AG09309 (cell line): ENCODE results near the gene COG1.
A peak's percentile ranks its signal among the peaks of the same experiment; 100 is the strongest.
"Not testable (repeated sequence)": the region's sequence is repeated elsewhere in the genome, so short reads cannot be mapped to it uniquely, and the experiment has no call there.

Experiments used
- DNase-seq: peaks from one replicate; pipeline ENCODE4 v3.0.0-alpha.2; 2010; ENCODE audit warnings: low read depth
- H3K4me3 ChIP-seq: 2 replicates; pipeline ENCODE4 v1.5.1; 2011; ENCODE audit warnings: mild to moderate bottlenecking, low read depth, low read length, moderate library complexity; ENCODE audit not compliant: control insufficient read depth
- TF ChIP-seq, protein P1 (sequence below): IDR thresholded peaks from 2 replicates; pipeline ENCODE4 v1.5.1; 2011; ENCODE audit warnings: mild to moderate bottlenecking, low read depth, low read length, inconsistent platforms; ENCODE audit not compliant: insufficient read depth, control insufficient read depth; ENCODE audit errors: missing control alignments

Gene COG1, protein sequence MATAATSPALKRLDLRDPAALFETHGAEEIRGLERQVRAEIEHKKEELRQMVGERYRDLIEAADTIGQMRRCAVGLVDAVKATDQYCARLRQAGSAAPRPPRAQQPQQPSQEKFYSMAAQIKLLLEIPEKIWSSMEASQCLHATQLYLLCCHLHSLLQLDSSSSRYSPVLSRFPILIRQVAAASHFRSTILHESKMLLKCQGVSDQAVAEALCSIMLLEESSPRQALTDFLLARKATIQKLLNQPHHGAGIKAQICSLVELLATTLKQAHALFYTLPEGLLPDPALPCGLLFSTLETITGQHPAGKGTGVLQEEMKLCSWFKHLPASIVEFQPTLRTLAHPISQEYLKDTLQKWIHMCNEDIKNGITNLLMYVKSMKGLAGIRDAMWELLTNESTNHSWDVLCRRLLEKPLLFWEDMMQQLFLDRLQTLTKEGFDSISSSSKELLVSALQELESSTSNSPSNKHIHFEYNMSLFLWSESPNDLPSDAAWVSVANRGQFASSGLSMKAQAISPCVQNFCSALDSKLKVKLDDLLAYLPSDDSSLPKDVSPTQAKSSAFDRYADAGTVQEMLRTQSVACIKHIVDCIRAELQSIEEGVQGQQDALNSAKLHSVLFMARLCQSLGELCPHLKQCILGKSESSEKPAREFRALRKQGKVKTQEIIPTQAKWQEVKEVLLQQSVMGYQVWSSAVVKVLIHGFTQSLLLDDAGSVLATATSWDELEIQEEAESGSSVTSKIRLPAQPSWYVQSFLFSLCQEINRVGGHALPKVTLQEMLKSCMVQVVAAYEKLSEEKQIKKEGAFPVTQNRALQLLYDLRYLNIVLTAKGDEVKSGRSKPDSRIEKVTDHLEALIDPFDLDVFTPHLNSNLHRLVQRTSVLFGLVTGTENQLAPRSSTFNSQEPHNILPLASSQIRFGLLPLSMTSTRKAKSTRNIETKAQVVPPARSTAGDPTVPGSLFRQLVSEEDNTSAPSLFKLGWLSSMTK

DNA sequence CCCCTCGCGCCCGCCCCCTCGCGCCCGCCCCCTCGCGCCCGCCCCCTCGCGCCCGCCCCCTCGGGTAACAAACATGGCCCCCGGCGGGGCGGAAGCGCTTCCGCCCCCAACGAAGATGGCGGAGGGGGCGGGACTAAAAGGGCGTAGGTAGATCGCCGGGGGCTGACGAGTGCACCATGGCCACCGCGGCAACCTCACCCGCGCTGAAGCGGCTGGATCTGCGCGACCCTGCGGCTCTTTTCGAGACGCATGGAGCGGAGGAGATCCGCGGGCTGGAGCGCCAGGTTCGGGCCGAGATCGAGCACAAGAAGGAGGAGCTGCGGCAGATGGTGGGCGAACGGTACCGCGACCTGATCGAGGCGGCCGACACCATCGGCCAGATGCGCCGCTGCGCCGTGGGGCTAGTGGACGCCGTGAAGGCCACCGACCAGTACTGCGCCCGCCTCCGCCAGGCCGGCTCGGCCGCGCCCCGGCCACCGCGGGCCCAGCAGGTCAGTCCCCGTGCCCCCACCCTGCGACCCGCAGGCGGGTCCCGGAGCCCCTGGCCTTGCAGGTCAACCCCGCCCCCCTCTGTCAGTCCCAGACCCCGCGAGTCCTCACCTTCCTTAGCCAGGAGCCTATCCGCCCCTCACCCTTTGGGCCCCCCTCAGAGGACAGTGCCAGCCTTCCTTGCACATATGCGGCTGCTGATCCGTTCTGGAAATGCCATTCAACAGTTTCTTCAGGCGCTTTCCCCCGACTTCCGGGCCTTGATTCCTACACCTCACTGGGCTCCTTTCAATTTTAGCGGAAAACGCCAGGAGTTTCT is at the start of gene COG1:
COG1 (plus strand) TSS at position 162 of the 808 bp plus-strand sequence; CDS start at position 177, 15 bp downstream.
- peak within 1 kb of the TSS; percentile 82 for H3K4me3 ChIP-seq
- TF ChIP-seq, protein P1, sequence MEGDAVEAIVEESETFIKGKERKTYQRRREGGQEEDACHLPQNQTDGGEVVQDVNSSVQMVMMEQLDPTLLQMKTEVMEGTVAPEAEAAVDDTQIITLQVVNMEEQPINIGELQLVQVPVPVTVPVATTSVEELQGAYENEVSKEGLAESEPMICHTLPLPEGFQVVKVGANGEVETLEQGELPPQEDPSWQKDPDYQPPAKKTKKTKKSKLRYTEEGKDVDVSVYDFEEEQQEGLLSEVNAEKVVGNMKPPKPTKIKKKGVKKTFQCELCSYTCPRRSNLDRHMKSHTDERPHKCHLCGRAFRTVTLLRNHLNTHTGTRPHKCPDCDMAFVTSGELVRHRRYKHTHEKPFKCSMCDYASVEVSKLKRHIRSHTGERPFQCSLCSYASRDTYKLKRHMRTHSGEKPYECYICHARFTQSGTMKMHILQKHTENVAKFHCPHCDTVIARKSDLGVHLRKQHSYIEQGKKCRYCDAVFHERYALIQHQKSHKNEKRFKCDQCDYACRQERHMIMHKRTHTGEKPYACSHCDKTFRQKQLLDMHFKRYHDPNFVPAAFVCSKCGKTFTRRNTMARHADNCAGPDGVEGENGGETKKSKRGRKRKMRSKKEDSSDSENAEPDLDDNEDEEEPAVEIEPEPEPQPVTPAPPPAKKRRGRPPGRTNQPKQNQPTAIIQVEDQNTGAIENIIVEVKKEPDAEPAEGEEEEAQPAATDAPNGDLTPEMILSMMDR: no peak
- peak; percentile 46 for DNase-seq

DNA sequence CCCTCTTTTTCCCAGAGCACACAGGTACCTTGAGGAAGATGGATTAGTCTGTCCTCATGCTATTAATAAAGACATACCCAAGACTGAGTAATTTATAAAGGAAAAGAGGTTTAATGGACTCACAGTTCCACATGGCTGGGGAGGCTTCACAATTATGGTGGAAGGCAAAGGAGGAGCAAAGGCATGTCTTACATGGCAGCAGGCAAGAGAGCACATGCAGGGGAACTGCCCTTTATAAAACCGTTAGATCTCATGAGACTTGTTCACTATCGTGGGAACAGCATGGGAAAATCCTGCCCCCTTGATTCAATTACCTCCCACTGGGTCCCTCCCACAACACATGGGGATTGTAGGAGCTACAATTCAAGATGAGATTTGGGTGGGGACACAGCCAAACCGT is 48.6 kb upstream of the COG1 start:
- H3K4me3 ChIP-seq, DNase-seq: not testable (repeated sequence)

DNA sequence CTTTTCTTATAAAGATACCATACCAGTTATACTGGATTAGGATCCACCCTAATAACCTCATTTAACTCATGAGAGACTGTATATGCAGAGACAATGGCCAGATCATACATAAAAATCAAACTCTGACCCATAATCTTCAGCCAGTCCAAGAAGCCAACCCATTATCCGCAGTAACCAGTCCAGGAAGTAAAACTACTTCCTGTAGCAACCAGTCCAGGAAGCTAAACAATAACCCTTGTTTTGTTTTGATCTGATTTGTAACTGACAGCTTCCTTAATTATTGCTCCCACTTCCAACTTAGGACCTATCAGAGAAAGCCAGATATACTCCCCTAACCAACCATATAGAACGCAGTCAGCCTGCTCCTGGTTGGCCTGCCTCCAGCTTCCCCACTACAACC is 47.2 kb upstream of the COG1 start:
- TF ChIP-seq, protein P1: no peak
- DNase-seq: no peak

DNA sequence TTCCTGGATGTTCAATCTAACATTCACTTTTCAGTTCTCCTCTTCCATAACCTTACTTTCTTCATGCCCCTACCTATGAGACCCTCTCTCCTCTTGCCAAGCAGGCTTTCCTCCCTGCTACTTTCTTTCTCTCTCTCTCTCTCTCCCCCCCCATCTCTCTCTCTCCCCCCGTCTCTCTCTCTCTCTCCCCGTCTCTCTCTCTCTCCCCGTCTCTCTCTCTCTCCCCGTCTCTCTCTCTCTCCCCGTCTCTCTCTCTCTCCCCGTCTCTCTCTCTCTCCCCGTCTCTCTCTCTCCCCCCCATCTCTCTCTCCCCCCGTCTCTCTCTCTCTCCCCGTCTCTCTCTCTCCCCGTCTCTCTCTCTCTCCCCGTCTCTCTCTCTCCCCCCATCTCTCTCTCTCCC is 45.1 kb upstream of the COG1 start:
- not testable (repeated sequence) for DNase-seq, H3K4me3 ChIP-seq

More for the DNA sequence above, 47.2 kb upstream of the COG1 start:
- no peak overlapping the region for H3K4me3 ChIP-seq

DNA sequence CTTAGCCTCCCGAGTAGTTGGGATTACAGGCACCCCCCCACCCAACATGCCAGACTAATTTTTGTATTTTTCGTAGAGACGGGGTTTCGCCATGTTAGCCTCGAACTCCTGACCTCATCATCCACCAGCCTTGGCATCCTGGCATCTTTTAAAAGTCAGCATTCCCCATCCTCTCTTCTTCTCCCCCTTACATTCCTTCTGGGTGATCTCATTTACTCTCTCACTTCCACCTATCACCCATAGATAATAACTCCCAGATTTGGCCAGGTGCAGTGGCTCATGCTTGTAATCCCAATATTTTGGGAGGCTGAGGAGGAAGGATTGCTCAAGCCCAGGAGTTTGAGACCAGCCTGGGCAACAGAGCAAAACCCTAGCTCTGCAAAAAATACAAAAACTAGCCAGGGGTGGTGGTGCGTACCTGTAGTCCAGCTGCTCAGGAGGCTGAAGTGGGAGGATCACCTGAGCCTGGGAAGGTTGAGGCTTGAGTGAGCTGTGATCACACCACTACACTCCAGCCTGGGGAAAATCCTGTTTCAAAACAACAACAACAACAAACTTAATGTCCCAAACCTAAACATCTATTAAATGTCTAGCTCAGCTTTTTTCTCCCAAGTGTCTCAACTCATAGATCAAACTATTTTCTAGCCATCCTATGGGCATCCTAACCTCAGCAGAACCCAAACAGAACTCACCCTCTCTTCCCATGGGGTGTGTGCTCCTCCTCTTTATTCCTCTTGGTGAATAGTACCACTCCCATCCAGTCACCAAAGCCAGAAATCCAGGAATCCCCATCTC is 44.1 kb upstream of the COG1 start:
- TF ChIP-seq, protein P1: no peak
- no peak overlapping the region for H3K4me3 ChIP-seq
- no peak for DNase-seq

DNA sequence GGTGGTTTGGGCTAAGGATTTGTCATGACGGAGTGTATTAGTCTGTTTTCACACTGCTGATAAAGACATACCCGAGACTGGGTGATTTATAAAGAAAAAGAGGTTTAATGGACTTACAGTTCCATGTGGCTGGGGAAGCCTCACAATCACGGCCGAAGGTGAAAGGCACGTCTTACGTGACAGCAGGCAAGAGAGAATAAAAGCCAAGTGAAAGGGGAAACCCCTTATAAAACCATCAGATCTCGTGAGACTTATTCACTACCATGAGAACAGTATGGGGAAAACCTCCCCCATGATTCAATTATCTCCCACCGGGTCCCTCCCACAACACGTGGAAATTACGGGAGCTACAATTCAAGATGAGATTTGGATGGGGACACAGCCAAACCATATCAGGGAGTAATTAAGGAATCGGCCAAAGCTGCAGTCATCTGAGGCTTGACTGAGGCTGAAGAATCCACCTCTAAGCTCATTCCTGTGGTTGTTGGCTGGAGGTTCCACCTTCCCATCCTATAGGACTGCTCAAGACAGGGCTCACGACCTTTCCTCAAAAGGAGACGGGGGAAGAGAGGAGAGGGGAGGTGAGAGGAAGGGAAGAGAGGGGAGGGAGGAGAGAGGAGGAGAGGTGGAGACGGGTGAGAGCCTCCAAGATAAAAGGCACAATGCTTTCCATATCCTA is 42.1 kb upstream of the COG1 start:
- H3K4me3 ChIP-seq: not testable (repeated sequence)

DNA sequence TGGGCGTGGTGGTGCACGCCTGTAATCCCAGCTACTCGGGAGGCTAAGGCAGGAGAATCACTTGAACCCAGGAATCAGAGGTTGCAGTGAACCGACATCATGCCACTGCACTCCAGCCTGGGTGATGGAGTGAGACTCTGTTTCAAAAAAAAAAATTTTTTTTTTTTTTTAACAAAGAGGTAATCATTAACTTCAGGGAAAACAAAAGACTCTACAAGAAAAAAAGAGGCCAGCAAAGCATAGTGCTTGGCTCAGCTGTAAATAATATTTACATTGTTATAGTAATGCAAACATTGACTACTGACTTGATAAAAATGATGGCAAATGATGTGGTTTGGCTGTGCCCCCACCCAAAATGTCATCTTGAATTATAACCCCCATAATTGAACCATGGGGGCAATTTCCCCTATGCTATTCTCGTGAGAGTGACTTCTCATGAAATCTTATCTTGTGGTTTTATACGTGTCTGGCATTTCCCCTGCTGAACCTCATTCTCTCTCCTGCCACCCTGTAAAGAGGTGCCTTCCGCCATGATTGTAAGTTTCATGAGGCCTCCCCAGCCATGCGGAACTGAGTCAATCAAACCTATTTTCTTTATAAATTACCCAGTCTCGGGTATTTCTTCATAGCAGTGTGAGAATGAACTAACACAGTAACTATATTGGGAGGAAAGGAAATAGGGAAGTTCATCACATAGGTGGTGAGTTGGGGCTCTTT is 40.8 kb upstream of the COG1 start:
- no peak for DNase-seq
- TF ChIP-seq, protein P1: no peak
- no peak overlapping the region for H3K4me3 ChIP-seq

More for the DNA sequence above, 42.1 kb upstream of the COG1 start:
- DNase-seq: not testable (repeated sequence)
